Measurements from ENCODE around the gene IMPA2. TPM values are rescaled to one million over a fixed set of nuclear protein-coding genes. Genes with fewer than 3 reads are reported as not detected.
A peak's percentile ranks its signal among the peaks of the same experiment; 100 is the strongest.

IMPA2 gene
- total and polyA plus RNA-seq, 2 of the 8 experiments (the other 6 are each of a cell fraction or from before 2014, with no cell fraction given), result 102 to 140 TPM

- no peak for TF ChIP-seq TEAD4 (IDR thresholded peaks at IDR 0.05; ENCODE audit: low read depth, low read length)
- no peak for TF ChIP-seq CEBPB (IDR thresholded peaks at IDR 0.05; ENCODE audit: low read depth, low read length)
- TF ChIP-seq CREB1 (IDR thresholded peaks at IDR 0.05), result no peak
- 0 out of 2 replicates have a peak, but pooled peaks have one; percentile 66 for TF ChIP-seq TAF1 (IDR thresholded peaks at IDR 0.05; ENCODE audit: low read depth, low read length)
These were observed at the start of gene IMPA2 (continued) for GRCh38 chr18:11981192-11981542.

Measured in H1 (cell line).